Epithelial cell of esophagus (primary cell): ENCODE results near the gene FCAMR.

Source experiments
- DNase-seq: peaks from one replicate; pipeline ENCODE4 v3.0.0; 2010; ENCODE audit warnings: low read depth
- H3K4me3 ChIP-seq: 2 replicates; pipeline ENCODE4 v1.5.1; 2011; ENCODE audit warnings: mild to moderate bottlenecking, low read length, control low read depth
- CTCF ChIP-seq: IDR thresholded peaks from 2 replicates; pipeline ENCODE4 v1.5.1; 2011; ENCODE audit warnings: low read depth, mild to moderate bottlenecking, low read length, control low read depth, inconsistent platforms; ENCODE audit not compliant: insufficient read depth; ENCODE audit errors: missing control alignments

The FCAMR gene

DNA sequence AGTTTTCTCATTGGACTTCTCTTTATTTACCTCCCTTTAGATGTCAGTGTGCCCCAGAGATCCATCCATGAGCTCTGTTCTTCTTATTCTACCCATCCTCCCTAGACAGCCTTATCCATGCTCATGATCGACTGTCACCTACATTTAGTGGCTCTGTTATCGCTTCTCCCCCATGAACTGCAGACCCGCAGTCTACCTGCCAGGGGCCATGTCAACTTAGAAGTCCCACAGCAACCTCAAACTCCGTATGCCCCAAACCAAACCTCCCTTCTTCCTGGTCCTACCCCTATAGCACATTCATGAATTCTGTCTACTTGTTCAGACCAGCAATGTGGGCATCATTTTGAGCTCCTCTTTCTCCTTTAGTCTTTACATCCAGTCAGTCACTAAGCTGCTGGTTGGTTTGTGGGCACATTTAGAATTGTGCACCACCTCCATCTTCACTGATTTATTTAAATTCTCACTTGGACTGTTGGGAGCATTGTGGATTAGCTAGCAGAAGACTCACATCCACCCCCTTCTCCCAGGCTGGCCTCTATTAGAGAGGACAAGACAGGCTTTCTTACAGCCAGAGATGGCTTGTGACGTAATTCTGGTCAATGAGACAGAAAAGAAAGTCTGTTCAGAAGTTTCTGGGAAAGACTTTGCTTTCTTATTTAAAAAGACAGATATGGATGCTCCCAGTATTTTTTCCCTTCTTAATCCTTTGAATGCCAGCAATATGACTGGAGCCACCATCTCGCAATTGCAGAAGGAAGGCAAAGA is 43.2 kb upstream of the FCAMR start:
- no peak overlapping the region for H3K4me3 ChIP-seq
- DNase-seq = no peak
- no peak for TF ChIP-seq CTCF

DNA sequence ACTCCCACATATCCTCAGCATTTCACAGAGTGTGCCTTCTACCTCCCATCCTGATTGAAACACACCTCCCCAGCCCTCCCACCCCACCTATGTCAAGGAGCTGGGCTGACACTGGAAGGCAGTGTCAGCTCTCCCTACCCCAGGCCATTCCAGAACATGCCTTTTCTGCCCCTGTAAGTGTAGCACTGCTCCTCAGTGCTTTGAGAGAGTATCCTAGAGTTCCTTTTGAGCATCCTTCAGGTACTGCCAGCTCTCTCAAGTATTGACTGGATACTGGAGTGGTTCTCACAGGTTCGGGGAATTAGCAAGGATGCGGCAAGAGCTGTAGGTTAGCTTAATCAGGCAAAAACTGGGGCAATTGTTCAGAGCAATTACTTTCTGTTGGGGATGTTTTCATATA is 40.5 kb upstream of the FCAMR start:
- no peak for TF ChIP-seq CTCF
- H3K4me3 ChIP-seq = no peak overlapping the region
- no peak for DNase-seq

GRCh38 chr1:207009945-207010344 is 39.7 kb upstream of the FCAMR start:
- TF ChIP-seq CTCF = no peak

DNA sequence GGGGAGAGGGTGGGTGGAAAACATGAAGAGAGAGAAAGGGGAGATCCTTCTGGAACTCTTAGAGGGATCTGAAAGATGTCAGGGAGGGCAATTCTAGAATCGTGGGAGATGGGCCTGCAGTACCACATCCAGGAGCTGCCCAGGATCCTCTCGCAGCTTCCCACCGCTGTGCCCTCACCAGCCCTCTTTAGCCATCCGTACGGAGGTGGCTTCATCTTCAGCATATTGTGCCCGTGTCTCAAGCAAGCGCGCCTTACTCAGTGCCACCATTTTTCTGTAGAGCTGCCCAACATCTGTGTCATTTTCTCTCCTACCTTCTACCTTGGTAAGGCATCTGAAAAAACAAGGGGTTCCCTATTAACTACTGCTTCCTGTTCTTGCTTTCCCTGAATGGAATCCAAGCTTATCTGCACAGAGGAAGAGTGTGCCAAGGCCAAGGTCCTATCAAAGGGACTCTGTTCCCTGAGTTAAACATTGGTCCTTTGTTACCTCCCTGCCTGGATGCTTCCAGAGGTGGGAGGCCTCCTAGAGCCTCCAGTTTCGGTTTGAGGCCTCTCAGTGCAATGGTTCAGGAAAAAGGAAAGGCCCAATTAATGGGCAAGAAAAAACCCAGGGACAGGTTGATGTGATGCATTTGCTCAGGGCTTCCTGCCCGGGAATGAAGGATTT is 39.1 kb upstream of the FCAMR start:
- DNase-seq = no peak
- TF ChIP-seq CTCF = no peak
- no peak overlapping the region for H3K4me3 ChIP-seq

More at GRCh38 chr1:207009945-207010344, 39.7 kb upstream of the FCAMR start:
- no peak for DNase-seq
- no peak overlapping the region for H3K4me3 ChIP-seq

DNA sequence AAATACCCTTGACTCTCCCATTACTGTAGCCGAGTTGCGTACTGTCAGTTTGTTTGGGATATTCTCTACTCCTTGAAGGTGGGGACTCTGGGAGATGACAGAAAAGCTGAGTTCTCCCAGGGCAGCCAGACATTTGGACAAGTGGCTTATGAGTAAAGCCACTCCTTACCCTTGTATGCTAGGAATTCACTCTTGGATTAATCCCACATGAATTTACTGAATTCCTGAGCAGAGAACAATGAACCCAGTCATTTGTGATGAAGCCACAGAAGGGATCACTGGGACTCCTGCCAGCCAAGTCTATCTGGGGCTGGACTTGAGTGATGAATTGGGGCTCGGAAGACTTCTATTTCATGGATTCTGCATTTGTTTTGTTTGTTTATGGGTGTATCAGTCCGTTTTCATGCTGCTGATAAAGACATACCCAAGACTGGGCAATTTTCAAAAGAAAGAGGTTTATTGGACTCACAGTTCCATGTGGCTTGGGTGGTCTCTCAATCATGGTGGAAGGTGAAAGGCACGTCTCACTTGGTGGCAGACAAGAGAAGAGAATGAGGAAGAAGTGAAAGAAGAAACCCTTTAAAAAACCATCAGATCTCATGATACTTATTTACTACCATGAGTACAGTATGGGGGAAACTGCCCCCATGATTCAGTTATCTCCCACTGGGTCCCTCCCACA is 37.2 kb upstream of the FCAMR start:
- TF ChIP-seq CTCF = no peak
- no peak overlapping the region for H3K4me3 ChIP-seq
- peak; percentile 95 for DNase-seq

GRCh38 chr1:207006914-207007313 is 36.7 kb upstream of the FCAMR start:
- no peak overlapping the region for H3K4me3 ChIP-seq
- TF ChIP-seq CTCF = no peak
- DNase-seq = peak; percentile 48
